ENCODE data around the gene F5.

- no peak for TF ChIP-seq EP300 (IDR thresholded peaks at IDR 0.05; ENCODE audit: borderline replicate concordance)
- TF ChIP-seq REST (IDR thresholded peaks at IDR 0.05; ENCODE audit: low read depth): no peak
- no peak for TF ChIP-seq YY1 (IDR thresholded peaks at IDR 0.05; ENCODE audit: low read depth)
- TF ChIP-seq ZBTB7A (IDR thresholded peaks at IDR 0.05; ENCODE audit: low read depth): no peak
- TF ChIP-seq FOXM1 (IDR thresholded peaks at IDR 0.05; ENCODE audit: borderline replicate concordance, low read depth): no peak
Measured at GRCh38 chr1:169548282-169548681, 38.0 kb downstream of the F5 start.

All from Ishikawa (cell line).